Esophagus squamous epithelium (tissue), 4 donors: ENCODE results near the gene TBPL2.

ENCODE experiments used
- POLR2A ChIP-seq, 4 donors: fragments of 450-650 bp; IDR thresholded peaks; one replicate each; pipeline ENCODE4 v1.6.1; 2017; ENCODE audit warnings: antibody characterized with exemption in 4 of 4, mild to moderate bottlenecking in 4 of 4, moderate library complexity in 3 of 4
- TF ChIP-seq, protein P1 (sequence below), 6 experiments: fragments of 450-650 bp in 4 of 6; fragments of 200-600 bp in 2 of 6; sonication (generic) in 2 of 6; IDR thresholded peaks; one replicate each; pipeline ENCODE4 v1.5.1; 2016 to 2019; ENCODE audit warnings: antibody characterized with exemption in 6 of 6, mild to moderate bottlenecking in 4 of 6, moderate library complexity in 4 of 6

DNA sequence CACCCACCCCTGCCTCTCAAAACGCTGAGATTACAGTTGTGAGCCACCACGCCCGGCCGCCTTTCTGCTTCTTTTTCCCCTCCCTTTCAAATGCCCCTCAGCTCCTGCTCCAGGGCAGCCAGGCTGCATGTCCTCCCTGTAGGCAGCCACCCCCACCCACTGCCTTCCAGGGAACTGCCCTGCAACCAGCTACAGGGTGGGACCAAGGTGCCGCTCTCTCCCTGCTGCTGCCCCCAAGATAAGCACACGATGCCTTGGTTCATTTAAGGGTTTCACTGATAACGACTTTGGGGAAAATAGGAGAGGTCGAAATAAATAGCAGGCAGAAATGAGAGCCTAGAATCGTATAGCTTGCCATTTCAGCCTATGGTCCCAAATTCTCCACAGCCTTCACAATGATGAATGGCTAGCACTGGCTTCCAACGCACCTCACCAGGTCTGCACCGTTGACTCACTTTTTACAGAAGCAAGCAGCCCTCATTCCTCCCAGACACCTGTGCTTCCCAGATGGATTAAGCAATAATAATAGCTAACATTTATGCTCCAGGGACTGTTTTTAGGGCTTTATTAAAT, 69.4 kb downstream of the TBPL2 start:
- TF ChIP-seq, protein P1, sequence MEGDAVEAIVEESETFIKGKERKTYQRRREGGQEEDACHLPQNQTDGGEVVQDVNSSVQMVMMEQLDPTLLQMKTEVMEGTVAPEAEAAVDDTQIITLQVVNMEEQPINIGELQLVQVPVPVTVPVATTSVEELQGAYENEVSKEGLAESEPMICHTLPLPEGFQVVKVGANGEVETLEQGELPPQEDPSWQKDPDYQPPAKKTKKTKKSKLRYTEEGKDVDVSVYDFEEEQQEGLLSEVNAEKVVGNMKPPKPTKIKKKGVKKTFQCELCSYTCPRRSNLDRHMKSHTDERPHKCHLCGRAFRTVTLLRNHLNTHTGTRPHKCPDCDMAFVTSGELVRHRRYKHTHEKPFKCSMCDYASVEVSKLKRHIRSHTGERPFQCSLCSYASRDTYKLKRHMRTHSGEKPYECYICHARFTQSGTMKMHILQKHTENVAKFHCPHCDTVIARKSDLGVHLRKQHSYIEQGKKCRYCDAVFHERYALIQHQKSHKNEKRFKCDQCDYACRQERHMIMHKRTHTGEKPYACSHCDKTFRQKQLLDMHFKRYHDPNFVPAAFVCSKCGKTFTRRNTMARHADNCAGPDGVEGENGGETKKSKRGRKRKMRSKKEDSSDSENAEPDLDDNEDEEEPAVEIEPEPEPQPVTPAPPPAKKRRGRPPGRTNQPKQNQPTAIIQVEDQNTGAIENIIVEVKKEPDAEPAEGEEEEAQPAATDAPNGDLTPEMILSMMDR (IDR thresholded peaks at IDR 0.05): no peak
- TF ChIP-seq POLR2A (IDR thresholded peaks at IDR 0.05): no peak
